Measurements from ENCODE around the gene MMP19. TPM values are rescaled to one million over a fixed set of nuclear protein-coding genes. Genes with fewer than 3 reads are reported as not detected.

The MMP19 gene
- total RNA-seq, 1 experiment from 2014 or later: 2.3 TPM

DNA sequence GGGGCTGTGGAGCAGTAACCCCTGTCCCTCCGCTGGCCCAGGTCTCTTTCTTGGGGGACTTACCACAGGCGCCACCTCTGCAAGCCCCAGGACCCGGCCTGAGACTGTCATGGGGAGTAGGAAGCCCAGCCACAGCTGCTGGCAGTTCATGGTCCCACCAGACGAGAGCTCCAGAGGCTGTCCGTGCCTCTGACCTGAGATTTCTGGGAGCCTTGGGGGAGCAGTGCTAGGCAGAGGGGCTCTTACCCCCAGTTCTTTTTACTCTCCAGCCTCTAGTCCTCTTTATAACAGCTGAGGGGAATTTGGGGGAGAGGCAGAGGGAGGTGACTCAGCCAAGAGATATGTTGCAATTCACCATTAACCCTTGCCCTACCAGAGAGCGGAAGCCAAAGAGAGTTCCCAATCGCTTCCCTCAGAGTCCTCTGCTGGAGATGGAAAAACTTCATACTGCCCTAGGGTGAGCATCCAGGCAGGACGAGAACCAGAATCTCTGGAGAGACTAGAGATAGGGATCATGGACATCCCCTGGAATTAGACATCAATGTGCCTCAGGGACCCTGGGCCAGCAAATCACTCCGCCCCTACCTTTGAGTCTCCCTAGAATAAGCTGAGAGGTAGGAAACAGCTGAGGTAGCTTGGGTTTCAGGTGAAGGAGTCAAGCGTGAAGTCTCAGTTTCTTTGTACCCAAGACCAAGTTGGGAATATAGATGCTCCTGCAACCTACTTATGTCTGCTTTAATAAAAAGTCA, at the start of gene MMP19 (continued):
- TF ChIP-seq ELF1 (IDR thresholded peaks at IDR 0.05; ENCODE audit: borderline replicate concordance, low read depth) (no peak), SRF (IDR thresholded peaks at IDR 0.05; ENCODE audit: low read depth) (no peak), POLR2AphosphoS5 (IDR thresholded peaks at IDR 0.05; ENCODE audit: low read depth, low read length) (no peak)
- TF ChIP-seq, protein P1, sequence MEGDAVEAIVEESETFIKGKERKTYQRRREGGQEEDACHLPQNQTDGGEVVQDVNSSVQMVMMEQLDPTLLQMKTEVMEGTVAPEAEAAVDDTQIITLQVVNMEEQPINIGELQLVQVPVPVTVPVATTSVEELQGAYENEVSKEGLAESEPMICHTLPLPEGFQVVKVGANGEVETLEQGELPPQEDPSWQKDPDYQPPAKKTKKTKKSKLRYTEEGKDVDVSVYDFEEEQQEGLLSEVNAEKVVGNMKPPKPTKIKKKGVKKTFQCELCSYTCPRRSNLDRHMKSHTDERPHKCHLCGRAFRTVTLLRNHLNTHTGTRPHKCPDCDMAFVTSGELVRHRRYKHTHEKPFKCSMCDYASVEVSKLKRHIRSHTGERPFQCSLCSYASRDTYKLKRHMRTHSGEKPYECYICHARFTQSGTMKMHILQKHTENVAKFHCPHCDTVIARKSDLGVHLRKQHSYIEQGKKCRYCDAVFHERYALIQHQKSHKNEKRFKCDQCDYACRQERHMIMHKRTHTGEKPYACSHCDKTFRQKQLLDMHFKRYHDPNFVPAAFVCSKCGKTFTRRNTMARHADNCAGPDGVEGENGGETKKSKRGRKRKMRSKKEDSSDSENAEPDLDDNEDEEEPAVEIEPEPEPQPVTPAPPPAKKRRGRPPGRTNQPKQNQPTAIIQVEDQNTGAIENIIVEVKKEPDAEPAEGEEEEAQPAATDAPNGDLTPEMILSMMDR (IDR thresholded peaks at IDR 0.05 in 2 of 3, conservative IDR thresholded peaks at IDR 0.05 in 1 of 3; ENCODE audit: borderline replicate concordance in 1 of 3, insufficient read depth in 1 of 3, low read depth in 2 of 3, low read length in 2 of 3): no peak

DNA sequence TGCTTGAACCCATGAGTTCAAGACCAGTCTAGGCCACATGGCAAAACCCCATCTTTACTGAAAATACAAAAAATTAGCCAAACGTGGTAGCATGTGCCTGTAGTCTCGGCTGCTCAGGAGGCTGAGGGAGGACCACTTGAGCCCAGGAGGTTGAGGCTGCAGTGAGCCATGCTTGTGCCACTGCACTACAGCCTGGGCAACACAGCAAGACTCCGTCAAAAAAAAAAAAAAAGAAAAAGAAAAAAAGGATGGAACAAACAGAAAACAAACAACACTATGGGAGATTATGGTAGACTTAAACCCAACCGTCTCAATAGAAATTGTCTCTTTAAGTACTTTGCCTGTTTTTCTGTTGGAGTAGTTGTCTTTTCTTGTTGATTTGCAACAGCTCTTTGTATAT, 48.6 kb upstream of the MMP19 start:
- no peak for TF ChIP-seq SIN3A (IDR thresholded peaks at IDR 0.05; ENCODE audit: low read depth)
- TF ChIP-seq YY1 (IDR thresholded peaks at IDR 0.05; ENCODE audit: extremely low read depth, insufficient replicate concordance, low read depth, low read length): no peak
- TF ChIP-seq CBX3 (IDR thresholded peaks at IDR 0.05; ENCODE audit: low read depth): no peak
- no peak for TF ChIP-seq ZNF274 (IDR thresholded peaks at IDR 0.05; ENCODE audit: low read depth, low read length)
- no peak for TF ChIP-seq ZFX (IDR thresholded peaks at IDR 0.05)
- TF ChIP-seq SRF (IDR thresholded peaks at IDR 0.05; ENCODE audit: low read depth): no peak
- no peak for TF ChIP-seq ELF1 (IDR thresholded peaks at IDR 0.05; ENCODE audit: borderline replicate concordance, low read depth)
- Histone ChIP-seq H3K4me1 (ENCODE audit: control insufficient read depth in 1 of 2, insufficient read depth in 2 of 2, low read length in 2 of 2) (no peaks in the 10 kb centered on the region), H3K9me3 (ENCODE audit: control insufficient read depth in 1 of 2, insufficient read depth in 1 of 2, low read depth in 1 of 2, low read length in 2 of 2) (no peaks in the 10 kb centered on the region), H3K4me3 (replicated peaks in 1 of 2; ENCODE audit: low read depth in 1 of 2, low read length in 2 of 2) (no peak overlapping the region), H2AFZ (ENCODE audit: low read depth, low read length, poor library complexity, severe bottlenecking) (no peak overlapping the region), H3K27ac (ENCODE audit: low read depth, low read length) (no peak overlapping the region), H3K9ac (ENCODE audit: low read length) (no peak overlapping the region), H3K4me2 (ENCODE audit: low read length) (no peak overlapping the region), H3K9me2 (ENCODE audit: insufficient read depth) (no peaks in the 10 kb centered on the region), H4K20me1 (ENCODE audit: insufficient read depth) (no peaks in the 10 kb centered on the region), H3K36me3 (ENCODE audit: control insufficient read depth in 1 of 2, insufficient read depth in 2 of 2, low read length in 2 of 2) (no peaks in the 10 kb centered on the region), H3K27me3 (ENCODE audit: insufficient read depth, low read length) (no peaks in the 10 kb centered on the region), H3K79me2 (ENCODE audit: insufficient read depth, low read length) (no peaks in the 10 kb centered on the region)
- ChIA-PET POLR2A (interaction anchor here (1.4 kb wide), 1 partner anchor 14 kb away, joined by 3 read pairs; no protein-coding TSS in a partner anchor), RAD21 (ENCODE audit: low non-redundant PET in 1 of 2, low total read pairs in 2 of 2, uncharacterized antibody in 2 of 2, unreplicated experiment in 2 of 2) (no interaction called here), CTCF (no interaction called here)
- no TSS peak for BruUV-seq (replicated peaks)
- intact Hi-C loops (cut with micrococcal nuclease): no loop called here
- ATAC-seq (no peak), DNase-seq (ENCODE audit: low read depth, low spot score) (no peak)
